ENCODE data around the gene ZNRF4. TPM values are rescaled to one million over a fixed set of nuclear protein-coding genes. Genes with fewer than 3 reads are reported as not detected.

Gene ZNRF4
- total and polyA plus RNA-seq, 2 of the 8 experiments (the other 6 are each of a cell fraction or from before 2014, with no cell fraction given): not detected

- H3K4ac ChIP-seq (replicated peaks; ENCODE audit: insufficient read length, low read depth, low read length): no peak overlapping the region
- H3K4me1 ChIP-seq (replicated peaks in 1 of 4; ENCODE audit: control insufficient read depth in 3 of 4, insufficient read depth in 4 of 4, low read length in 3 of 4): no peaks in the 10 kb centered on the region
- H3K9me3 ChIP-seq (ENCODE audit: insufficient read depth in 2 of 2, low read depth in 1 of 2, low read length in 1 of 2): no peaks in the 10 kb centered on the region
- H2AFZ ChIP-seq (ENCODE audit: low read length): no peak overlapping the region
- FAIRE-seq: no peak
- no peak overlapping the region for H2BK120ac ChIP-seq (replicated peaks; ENCODE audit: low read depth, low read length)
- no peak overlapping the region for H2AK5ac ChIP-seq (ENCODE audit: low read depth, low read length)
- no peak overlapping the region for H2BK5ac ChIP-seq (ENCODE audit: low read depth, low read length)
- H3K27me3 ChIP-seq (replicated peaks in 1 of 4; ENCODE audit: control insufficient read depth in 3 of 4, extremely low read depth in 1 of 4, insufficient read depth in 3 of 4, low read length in 3 of 4): no peaks in the 10 kb centered on the region; a peak in 2 of 7 replicates
- 91% methylated on average over 7 of the region's 7 CpGs; no CpG with 5 or more reads in 1 of the 2 experiments for WGBS, 2 experiments (ENCODE audit: extremely low coverage in 1 of 2, insufficient coverage in 1 of 2, insufficient read length in 1 of 2, insufficient replicate concordance in 2 of 2, low coverage in 1 of 2, low lambda C conversion rate in 2 of 2, missing lambda C conversion rate in 1 of 2)
- H3K79me2 ChIP-seq (ENCODE audit: control insufficient read depth in 1 of 2, insufficient read depth in 2 of 2, low read length in 2 of 2): no peaks in the 10 kb centered on the region
- no peak overlapping the region for H3K23ac ChIP-seq (ENCODE audit: insufficient read length)
- ChIA-PET POLR2A (ENCODE audit: partially characterized antibody) (no interaction called here), CTCF (ENCODE audit: partially characterized antibody) (interaction anchor here (1.0 to 1.3 kb wide), 2 partner anchors 14 to 58 kb away, joined by 3 read pairs; no protein-coding TSS in a partner anchor)
- H3K9ac ChIP-seq (replicated peaks in 1 of 4; ENCODE audit: extremely low read depth in 1 of 4, low read depth in 3 of 4, low read length in 3 of 4): no peak overlapping the region
- no peak overlapping the region for H3K4me3 ChIP-seq (ENCODE audit: extremely low read depth in 1 of 4, insufficient read depth in 2 of 4, low read depth in 3 of 4, low read length in 4 of 4)
- H2BK20ac ChIP-seq (ENCODE audit: low read length): no peak overlapping the region
- no peak for TF ChIP-seq JUND (IDR thresholded peaks at IDR 0.05; ENCODE audit: low read length)
- no peak for TF ChIP-seq KDM1A (IDR thresholded peaks at IDR 0.05; ENCODE audit: borderline replicate concordance, low read length)
- TF ChIP-seq SRF (IDR thresholded peaks at IDR 0.05; ENCODE audit: low read depth, low read length): no peak
- no peak overlapping the region for H4K91ac ChIP-seq (replicated peaks; ENCODE audit: insufficient read length, low read length)
- H3K27ac ChIP-seq (ENCODE audit: low read depth, low read length): no peak overlapping the region
- no peak overlapping the region for H4K8ac ChIP-seq (ENCODE audit: extremely low read depth, insufficient read depth, low read length)
- no peak overlapping the region for H3K18ac ChIP-seq (ENCODE audit: extremely low read depth, low read length)
- no peak overlapping the region for H3K56ac ChIP-seq (replicated peaks; ENCODE audit: insufficient read length, low read depth, low read length)
- no peak overlapping the region for H3K4me2 ChIP-seq (ENCODE audit: insufficient read depth in 1 of 2, low read depth in 2 of 2, low read length in 2 of 2)
- no peaks in the 10 kb centered on the region for H3K79me1 ChIP-seq (ENCODE audit: low read depth, low read length)
- H3K36me3 ChIP-seq (ENCODE audit: control insufficient read depth in 2 of 4, insufficient read depth in 4 of 4, low read length in 3 of 4): no peaks in the 10 kb centered on the region
- no peak overlapping the region for H3K14ac ChIP-seq (ENCODE audit: insufficient read length)
- H2BK15ac ChIP-seq (ENCODE audit: low read length): no peak overlapping the region
- no peaks in the 10 kb centered on the region for H3K23me2 ChIP-seq (ENCODE audit: low read depth, low read length)
- no peak overlapping the region for H2BK12ac ChIP-seq (ENCODE audit: low read depth, low read length)
- H4K5ac ChIP-seq (ENCODE audit: insufficient read length, low read depth, low read length): no peak overlapping the region
- no peak for DNase-seq (ENCODE audit: low read depth in 1 of 2, low spot score in 2 of 2)
- H4K20me1 ChIP-seq (replicated peaks in 1 of 2; ENCODE audit: control insufficient read depth in 1 of 2, insufficient read depth in 2 of 2, low read length in 2 of 2): no peaks in the 10 kb centered on the region
These were observed 10.9 kb downstream of the ZNRF4 start for GRCh38 chr19:5466072-5466471.
